UCSD-AML1 (cell line): ENCODE measurements around the gene ASB15.
A peak's percentile ranks its signal among the peaks of the same experiment; 100 is the strongest.

Experiments used
- DNase-seq: peaks from one replicate; lab custom pipeline; 2025; ENCODE audit not compliant: unreplicated experiment; lab: John Stamatoyannopoulos, UW

The ASB15 gene

GRCh38 chr7:123594813-123595241 lies 6.8 kb upstream of the ASB15 start:
- DNase-seq = no peak

GRCh38 chr7:123598657-123599056 lies 3.0 kb upstream of the ASB15 start:
- no peak for DNase-seq

- no peak for DNase-seq
Measured at GRCh38 chr7:123599766-123600165, 1.9 kb upstream of the ASB15 start.

- no peak for DNase-seq
Measured at GRCh38 chr7:123600876-123601275, 745 bp upstream of the ASB15 start.

- no peak for DNase-seq
Measured at GRCh38 chr7:123602648-123603047, 1.0 kb downstream of the ASB15 start.

- no peak for DNase-seq
Measured at GRCh38 chr7:123604739-123605138, 3.1 kb downstream of the ASB15 start.

GRCh38 chr7:123607423-123607975 lies 5.9 kb downstream of the ASB15 start:
- no peak for DNase-seq

GRCh38 chr7:123608991-123609882 lies 7.6 kb downstream of the ASB15 start:
- no peak for DNase-seq

GRCh38 chr7:123609883-123610239 lies 8.2 kb downstream of the ASB15 start:
- DNase-seq = no peak

- DNase-seq = no peak
Measured at GRCh38 chr7:123612024-123612423, 10.4 kb downstream of the ASB15 start.

- DNase-seq = no peak
Measured at GRCh38 chr7:123615344-123615743, 13.7 kb downstream of the ASB15 start.

GRCh38 chr7:123616223-123616622 lies 14.6 kb downstream of the ASB15 start:
- no peak for DNase-seq

GRCh38 chr7:123621707-123622106 lies 20.1 kb downstream of the ASB15 start:
- no peak for DNase-seq

GRCh38 chr7:123622660-123623386 lies 21.2 kb downstream of the ASB15 start:
- no peak for DNase-seq

- DNase-seq = peak; percentile 12
Measured at GRCh38 chr7:123624527-123625183, 23.0 kb downstream of the ASB15 start.

GRCh38 chr7:123625254-123625653 lies 23.6 kb downstream of the ASB15 start:
- no peak for DNase-seq

- no peak for DNase-seq
Measured at GRCh38 chr7:123627851-123628250, 26.2 kb downstream of the ASB15 start.

- DNase-seq = no peak
Measured at GRCh38 chr7:123628829-123629228, 27.2 kb downstream of the ASB15 start.

GRCh38 chr7:123629281-123629680 lies 27.7 kb downstream of the ASB15 start:
- no peak for DNase-seq

GRCh38 chr7:123632808-123633207 lies 31.2 kb downstream of the ASB15 start:
- DNase-seq = no peak

- no peak for DNase-seq
Measured at GRCh38 chr7:123633553-123633952, 31.9 kb downstream of the ASB15 start.
